Stomach (tissue), 4 donors: ENCODE data around the gene NGB.

Experiments
- POLR2AphosphoS5 ChIP-seq, 3 donors: sonication (generic); formaldehyde crosslinking; IDR thresholded peaks; one replicate each; pipeline ENCODE4 v1.6.1; 2016; ENCODE audit warnings: antibody characterized with exemption in 3 of 3
- TF ChIP-seq, protein P1 (sequence below), 7 experiments: fragments of 450-650 bp in 4 of 7; fragments of 200-600 bp in 3 of 7; sonication (generic) in 3 of 7; IDR thresholded peaks; one replicate each; pipeline ENCODE4 v1.5.1; 2016 to 2019; ENCODE audit warnings: antibody characterized with exemption in 7 of 7, control low read depth in 2 of 7, mild to moderate bottlenecking in 1 of 7

DNA sequence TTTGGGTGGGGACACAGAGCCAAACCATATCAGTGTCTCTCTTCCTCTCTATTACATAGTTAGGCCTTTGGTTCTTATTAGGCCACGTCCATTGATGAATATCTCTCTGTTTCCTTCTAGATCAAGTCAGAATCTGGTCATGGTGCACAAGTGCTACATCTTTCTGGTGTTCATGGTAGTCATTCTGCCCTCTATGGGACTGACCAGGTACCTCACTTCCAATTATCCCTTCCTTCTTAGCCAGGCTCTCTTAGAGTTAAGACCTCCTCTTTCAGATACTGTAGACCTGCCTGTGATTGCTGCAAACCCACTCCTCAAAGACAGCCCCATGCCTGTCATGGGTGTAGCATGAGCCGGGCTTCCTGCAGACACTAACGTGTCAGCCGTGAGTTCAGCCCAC, 25.2 kb downstream of the NGB start:
- TF ChIP-seq, protein P1, sequence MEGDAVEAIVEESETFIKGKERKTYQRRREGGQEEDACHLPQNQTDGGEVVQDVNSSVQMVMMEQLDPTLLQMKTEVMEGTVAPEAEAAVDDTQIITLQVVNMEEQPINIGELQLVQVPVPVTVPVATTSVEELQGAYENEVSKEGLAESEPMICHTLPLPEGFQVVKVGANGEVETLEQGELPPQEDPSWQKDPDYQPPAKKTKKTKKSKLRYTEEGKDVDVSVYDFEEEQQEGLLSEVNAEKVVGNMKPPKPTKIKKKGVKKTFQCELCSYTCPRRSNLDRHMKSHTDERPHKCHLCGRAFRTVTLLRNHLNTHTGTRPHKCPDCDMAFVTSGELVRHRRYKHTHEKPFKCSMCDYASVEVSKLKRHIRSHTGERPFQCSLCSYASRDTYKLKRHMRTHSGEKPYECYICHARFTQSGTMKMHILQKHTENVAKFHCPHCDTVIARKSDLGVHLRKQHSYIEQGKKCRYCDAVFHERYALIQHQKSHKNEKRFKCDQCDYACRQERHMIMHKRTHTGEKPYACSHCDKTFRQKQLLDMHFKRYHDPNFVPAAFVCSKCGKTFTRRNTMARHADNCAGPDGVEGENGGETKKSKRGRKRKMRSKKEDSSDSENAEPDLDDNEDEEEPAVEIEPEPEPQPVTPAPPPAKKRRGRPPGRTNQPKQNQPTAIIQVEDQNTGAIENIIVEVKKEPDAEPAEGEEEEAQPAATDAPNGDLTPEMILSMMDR (IDR thresholded peaks at IDR 0.05), result no peak
- TF ChIP-seq POLR2AphosphoS5 (IDR thresholded peaks at IDR 0.05), result no peak
